Uterus (tissue), 2 donors: Measurements from ENCODE around the gene ENPEP.

Experiments
- POLR2A ChIP-seq, 2 donors: fragments of 450-650 bp; IDR thresholded peaks; one replicate each; pipeline ENCODE4 v1.6.1; 2016; ENCODE audit warnings: antibody characterized with exemption in 2 of 2, mild to moderate bottlenecking in 1 of 2, moderate library complexity in 1 of 2
- TF ChIP-seq, protein P1 (sequence below), 4 experiments: fragments of 200-600 bp in 2 of 4; fragments of 450-650 bp in 2 of 4; sonication (generic) in 2 of 4; IDR thresholded peaks; one replicate each; pipeline ENCODE4 v1.5.1; 2016 to 2019; ENCODE audit warnings: antibody characterized with exemption in 4 of 4, mild to moderate bottlenecking in 2 of 4, moderate library complexity in 1 of 4

GRCh38 chr4:110489901-110490508, 14.1 kb downstream of the ENPEP start:
- TF ChIP-seq, protein P1, sequence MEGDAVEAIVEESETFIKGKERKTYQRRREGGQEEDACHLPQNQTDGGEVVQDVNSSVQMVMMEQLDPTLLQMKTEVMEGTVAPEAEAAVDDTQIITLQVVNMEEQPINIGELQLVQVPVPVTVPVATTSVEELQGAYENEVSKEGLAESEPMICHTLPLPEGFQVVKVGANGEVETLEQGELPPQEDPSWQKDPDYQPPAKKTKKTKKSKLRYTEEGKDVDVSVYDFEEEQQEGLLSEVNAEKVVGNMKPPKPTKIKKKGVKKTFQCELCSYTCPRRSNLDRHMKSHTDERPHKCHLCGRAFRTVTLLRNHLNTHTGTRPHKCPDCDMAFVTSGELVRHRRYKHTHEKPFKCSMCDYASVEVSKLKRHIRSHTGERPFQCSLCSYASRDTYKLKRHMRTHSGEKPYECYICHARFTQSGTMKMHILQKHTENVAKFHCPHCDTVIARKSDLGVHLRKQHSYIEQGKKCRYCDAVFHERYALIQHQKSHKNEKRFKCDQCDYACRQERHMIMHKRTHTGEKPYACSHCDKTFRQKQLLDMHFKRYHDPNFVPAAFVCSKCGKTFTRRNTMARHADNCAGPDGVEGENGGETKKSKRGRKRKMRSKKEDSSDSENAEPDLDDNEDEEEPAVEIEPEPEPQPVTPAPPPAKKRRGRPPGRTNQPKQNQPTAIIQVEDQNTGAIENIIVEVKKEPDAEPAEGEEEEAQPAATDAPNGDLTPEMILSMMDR (IDR thresholded peaks at IDR 0.05), result no peak
- no peak for TF ChIP-seq POLR2A (IDR thresholded peaks at IDR 0.05)
